Astrocyte of the spinal cord (primary cell): ENCODE data around the gene ZNF496.

Source experiments
- DNase-seq: peaks from one replicate; pipeline ENCODE4 v3.0.0; 2011; ENCODE audit warnings: low read depth, low spot score
- H3K4me3 ChIP-seq: 2 replicates; pipeline ENCODE4 v1.5.1; 2011; ENCODE audit warnings: low read depth, mild to moderate bottlenecking, low read length, moderate library complexity
- in situ Hi-C: cut with HindIII; loops from 2 replicates; pipeline ENCODE4 v1.10.0; 2017; ENCODE audit warnings: low sequenced_read_pairs
- TF ChIP-seq, protein P1 (sequence below): IDR thresholded peaks from 2 replicates; pipeline ENCODE4 v1.5.1; 2012; ENCODE audit warnings: low read depth, mild to moderate bottlenecking, low read length, inconsistent platforms

The ZNF496 gene

GRCh38 chr1:247288341-247288740 lies 43.3 kb downstream of the ZNF496 start:
- in situ Hi-C loops: no loop called here
- DNase-seq: no peak
- TF ChIP-seq, protein P1, sequence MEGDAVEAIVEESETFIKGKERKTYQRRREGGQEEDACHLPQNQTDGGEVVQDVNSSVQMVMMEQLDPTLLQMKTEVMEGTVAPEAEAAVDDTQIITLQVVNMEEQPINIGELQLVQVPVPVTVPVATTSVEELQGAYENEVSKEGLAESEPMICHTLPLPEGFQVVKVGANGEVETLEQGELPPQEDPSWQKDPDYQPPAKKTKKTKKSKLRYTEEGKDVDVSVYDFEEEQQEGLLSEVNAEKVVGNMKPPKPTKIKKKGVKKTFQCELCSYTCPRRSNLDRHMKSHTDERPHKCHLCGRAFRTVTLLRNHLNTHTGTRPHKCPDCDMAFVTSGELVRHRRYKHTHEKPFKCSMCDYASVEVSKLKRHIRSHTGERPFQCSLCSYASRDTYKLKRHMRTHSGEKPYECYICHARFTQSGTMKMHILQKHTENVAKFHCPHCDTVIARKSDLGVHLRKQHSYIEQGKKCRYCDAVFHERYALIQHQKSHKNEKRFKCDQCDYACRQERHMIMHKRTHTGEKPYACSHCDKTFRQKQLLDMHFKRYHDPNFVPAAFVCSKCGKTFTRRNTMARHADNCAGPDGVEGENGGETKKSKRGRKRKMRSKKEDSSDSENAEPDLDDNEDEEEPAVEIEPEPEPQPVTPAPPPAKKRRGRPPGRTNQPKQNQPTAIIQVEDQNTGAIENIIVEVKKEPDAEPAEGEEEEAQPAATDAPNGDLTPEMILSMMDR: no peak
- no peak overlapping the region for H3K4me3 ChIP-seq

- H3K4me3 ChIP-seq: no peak overlapping the region
- in situ Hi-C loops: no loop called here
- TF ChIP-seq, protein P1: no peak
- DNase-seq: no peak
Observed at GRCh38 chr1:247287460-247287859, 44.2 kb downstream of the ZNF496 start.

DNA sequence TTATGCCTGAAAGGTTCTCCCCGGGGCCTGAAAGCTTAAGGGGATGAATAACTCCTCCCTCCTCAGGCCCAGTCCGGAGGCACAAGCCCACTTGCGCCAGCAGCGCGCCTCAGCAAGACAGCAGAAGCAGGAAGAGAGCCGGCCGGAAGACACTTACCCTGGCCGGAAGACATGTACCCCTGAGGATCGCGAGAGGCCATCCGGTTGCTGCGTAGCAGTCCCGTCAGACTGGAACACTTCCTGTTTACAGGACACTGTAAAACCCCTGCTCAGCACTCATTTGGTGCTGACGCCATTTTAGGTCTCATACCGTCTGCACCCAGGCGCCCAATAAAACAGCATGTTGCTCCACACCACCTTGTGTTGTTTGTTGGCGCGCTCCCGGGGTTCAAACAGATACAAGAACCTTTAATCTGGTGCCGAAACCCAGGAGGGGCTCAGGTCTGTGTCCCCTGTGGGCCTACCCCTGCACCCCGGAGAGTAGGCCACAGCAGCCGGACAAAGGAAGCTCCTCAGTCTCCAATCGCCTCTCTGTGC lies 45.5 kb downstream of the ZNF496 start:
- TF ChIP-seq, protein P1: no peak
- no peak for DNase-seq
- in situ Hi-C loops: no loop called here
- H3K4me3 ChIP-seq: no peak overlapping the region

GRCh38 chr1:247281001-247281574 lies 50.6 kb downstream of the ZNF496 start:
- no peak overlapping the region for H3K4me3 ChIP-seq
- DNase-seq: no peak
- in situ Hi-C loops: no loop called here
- TF ChIP-seq, protein P1: no peak

GRCh38 chr1:247277191-247277590 lies 54.5 kb downstream of the ZNF496 start:
- H3K4me3 ChIP-seq: no peak overlapping the region
- in situ Hi-C loops: no loop called here
- DNase-seq: no peak
- TF ChIP-seq, protein P1: no peak

- TF ChIP-seq, protein P1: no peak
- DNase-seq: no peak
- in situ Hi-C loops: no loop called here
- H3K4me3 ChIP-seq: no peak overlapping the region
Observed at GRCh38 chr1:247274605-247275256, 56.9 kb downstream of the ZNF496 start.
